Loucy (cell line): ENCODE data around the gene DTNB.

ENCODE experiments used
- H2AFZ ChIP-seq: fragments of 200-600 bp; sonication (generic); 2 replicates; pipeline ENCODE4 v1.6.0; 2016; ENCODE audit warnings: antibody characterized with exemption, mild to moderate bottlenecking, low read length, moderate library complexity
- H3F3A ChIP-seq: fragments of 200-600 bp; 2 replicates; pipeline ENCODE4 v1.6.0; 2016; ENCODE audit warnings: antibody characterized with exemption, low read depth, mild to moderate bottlenecking
- H3K27me3 ChIP-seq: fragments of 200-600 bp; sonication (generic); 2 replicates; pipeline ENCODE4 v1.6.1; 2014; ENCODE audit warnings: low read length, mild to moderate bottlenecking; ENCODE audit not compliant: insufficient read depth, poor library complexity, severe bottlenecking
- H3K36me3 ChIP-seq: fragments of 200-600 bp; sonication (generic); 2 replicates; pipeline ENCODE4 v1.6.1; 2016; ENCODE audit warnings: low read length; ENCODE audit not compliant: insufficient read depth
- H3K4me1 ChIP-seq: fragments of 200-600 bp; sonication (generic); 2 replicates; pipeline ENCODE4 v1.5.1; 2014; ENCODE audit warnings: low read length, mild to moderate bottlenecking; ENCODE audit not compliant: insufficient read depth, poor library complexity, severe bottlenecking
- H3K4me2 ChIP-seq: fragments of 200-600 bp; sonication (generic); 2 replicates; pipeline ENCODE4 v1.6.0; 2014; ENCODE audit warnings: antibody characterized with exemption, low read length, low read depth, mild to moderate bottlenecking; ENCODE audit not compliant: poor library complexity, severe bottlenecking
- H3K4me3 ChIP-seq: fragments of 200-600 bp; sonication (generic); 2 replicates; pipeline ENCODE4 v1.5.1; 2014; ENCODE audit warnings: low read length, mild to moderate bottlenecking, mixed read lengths; ENCODE audit not compliant: poor library complexity, severe bottlenecking
- H3K79me2 ChIP-seq: fragments of 200-600 bp; sonication (generic); 2 replicates; pipeline ENCODE4 v1.6.1; 2014; ENCODE audit warnings: low read length; ENCODE audit not compliant: insufficient read depth
- H3K9ac ChIP-seq: fragments of 200-600 bp; sonication (generic); 2 replicates; pipeline ENCODE4 v1.6.0; 2014; ENCODE audit warnings: mild to moderate bottlenecking, low read depth, low read length, moderate library complexity; ENCODE audit not compliant: poor library complexity, severe bottlenecking
- H3K9me2 ChIP-seq: fragments of 200-600 bp; sonication (generic); replicated peaks from 2 replicates; pipeline ENCODE4 v1.6.1; 2016; ENCODE audit warnings: low read depth, low read length, mixed read lengths
- H3K9me3 ChIP-seq: fragments of 200-600 bp; sonication (generic); 2 replicates; pipeline ENCODE4 v1.6.1; 2014; ENCODE audit warnings: mild to moderate bottlenecking, antibody characterized with exemption, low read length, low read depth; ENCODE audit not compliant: insufficient read depth
- H4K20me1 ChIP-seq: fragments of 200-600 bp; sonication (generic); 2 replicates; pipeline ENCODE4 v1.6.0; 2014; ENCODE audit warnings: antibody characterized with exemption, low read length, mild to moderate bottlenecking; ENCODE audit not compliant: insufficient read depth, poor library complexity, severe bottlenecking
- CTCF ChIP-seq: fragments of 200-600 bp; sonication (generic); conservative IDR thresholded peaks from 2 replicates; pipeline ENCODE4 v1.5.1; 2014; ENCODE audit warnings: mild to moderate bottlenecking, antibody characterized with exemption, low read length
- EZH2phosphoT487 ChIP-seq: fragments of 200-600 bp; IDR thresholded peaks from 2 replicates; pipeline ENCODE4 v1.6.1; 2018; ENCODE audit warnings: antibody characterized with exemption, mild to moderate bottlenecking, moderate library complexity, borderline replicate concordance

Gene DTNB

GRCh38 chr2:25347205-25347815, 326.1 kb downstream of the DTNB start:
- H3F3A ChIP-seq, result no peaks in the 10 kb centered on the region
- H3K79me2 ChIP-seq, result no peaks in the 10 kb centered on the region
- no peaks in the 10 kb centered on the region for H3K27me3 ChIP-seq
- 0 out of 2 replicates have a peak overlapping the region, but pooled peaks have one; percentile 1 for H2AFZ ChIP-seq
- H4K20me1 ChIP-seq, result no peaks in the 10 kb centered on the region
- H3K4me3 ChIP-seq, result no peak overlapping the region
- no peak for TF ChIP-seq CTCF
- TF ChIP-seq EZH2phosphoT487, result no peak
- no peaks in the 10 kb centered on the region for H3K36me3 ChIP-seq
- peaks cover 4% of the 10 kb centered on the region for H3K4me1 ChIP-seq
- H3K9ac ChIP-seq, result no peak overlapping the region
- H3K9me3 ChIP-seq, result no peaks in the 10 kb centered on the region
- no peaks in the 10 kb centered on the region for H3K9me2 ChIP-seq
- no peak overlapping the region for H3K4me2 ChIP-seq

GRCh38 chr2:25343187-25343825, 330.1 kb downstream of the DTNB start:
- Histone ChIP-seq H3K9ac (no peak overlapping the region), H3K4me3 (peak overlapping the region; percentile 72), H3F3A (no peaks in the 10 kb centered on the region), H3K9me3 (no peaks in the 10 kb centered on the region), H2AFZ (no peak overlapping the region), H3K27me3 (no peaks in the 10 kb centered on the region), H3K4me2 (peak overlapping the region; percentile 61), H4K20me1 (peaks cover 8% of the 10 kb centered on the region), H3K9me2 (no peaks in the 10 kb centered on the region), H3K36me3 (no peaks in the 10 kb centered on the region), H3K4me1 (peaks cover 13% of the 10 kb centered on the region), H3K79me2 (peaks cover 15% of the 10 kb centered on the region; the same call in 1 of the 2 replicates)
- no peak for TF ChIP-seq EZH2phosphoT487
- TF ChIP-seq CTCF, result no peak

GRCh38 chr2:25342372-25343186, 330.8 kb downstream of the DTNB start:
- TF ChIP-seq EZH2phosphoT487 (no peak), CTCF (peak; percentile 81)
- Histone ChIP-seq H2AFZ (peak overlapping the region; percentile 63; the same call in 1 of the 2 replicates), H3K9ac (no peak overlapping the region)

More at GRCh38 chr2:25342372-25343186, 330.8 kb downstream of the DTNB start:
- Histone ChIP-seq H3K4me1 (peaks cover 12% of the 10 kb centered on the region), H3K4me2 (peak overlapping the region; percentile 61), H4K20me1 (peaks cover 8% of the 10 kb centered on the region), H3K9me3 (no peaks in the 10 kb centered on the region), H3K9me2 (no peaks in the 10 kb centered on the region), H3K36me3 (no peaks in the 10 kb centered on the region), H3K27me3 (no peaks in the 10 kb centered on the region), H3K79me2 (peaks cover 15% of the 10 kb centered on the region; the same call in 1 of the 2 replicates), H3F3A (no peaks in the 10 kb centered on the region), H3K4me3 (peak overlapping the region; percentile 72)
